Pancreas (tissue), 10 donors: ENCODE measurements around the gene RINT1. TPM values are rescaled to one million over a fixed set of nuclear protein-coding genes. Genes with fewer than 3 reads are reported as not detected.

Experiments used
- ATAC-seq, 4 donors: fragments of 200-7000 bp; cut with Tn5 transposase; one replicate each; pipeline versions ENCODE4 v1.8.0 to v1.9.1; 2020; ENCODE audit warnings: mild to moderate bottlenecking in 4 of 4, moderate library complexity in 4 of 4
- DNase-seq, 6 donors: peaks; one replicate each; pipeline ENCODE4 v3.0.0-alpha.2; 2020
- FAIRE-seq: peaks from 2 replicates; lab custom pipeline; 2012; peaks lifted over from hg19 to GRCh38; lab: Jason Lieb, UNC
- H3K27ac ChIP-seq, 4 donors: fragments of 200-600 bp; sonication (generic); 1 replicate in 3 of 4; 2 replicates in 1 of 4; pipeline versions ENCODE4 v1.5.0 to v1.8.0; 2020
- H3K27me3 ChIP-seq, 4 donors: fragments of 200-600 bp; one replicate each; pipeline ENCODE4 v1.8.0; 2021
- H3K36me3 ChIP-seq, 3 donors: fragments of 200-600 bp; sonication (generic) in 1 of 3; one replicate each; pipeline versions ENCODE4 v1.5.0 to v1.8.0; 2020 to 2021
- H3K4me1 ChIP-seq, 3 donors: fragments of 200-600 bp; one replicate each; pipeline ENCODE4 v1.8.0; 2021
- H3K4me3 ChIP-seq, 4 donors: fragments of 200-600 bp; sonication (generic) in 2 of 4; one replicate each; pipeline versions ENCODE4 v1.5.0 to v1.8.0; 2020 to 2021
- H3K9me3 ChIP-seq, 4 donors: fragments of 200-600 bp; one replicate each; pipeline ENCODE4 v1.8.0; 2021
- CTCF ChIP-seq, 4 donors: fragments of 200-600 bp; sonication (generic) in 3 of 4; IDR thresholded peaks; one replicate each; pipeline versions ENCODE4 v1.5.0 to v1.8.0; 2021; ENCODE audit warnings: antibody characterized with exemption in 4 of 4
- WGBS, 2 donors: extraction: QIAGEN DNeasy Blood & Tissue Kit; methylation state at CpG; one replicate each; pipeline ENCODE4 v1.1.7; 2013; 5-methylcytosine and 5-hydroxymethylcytosine counted together
- intact Hi-C, 3 donors: fragments of 100-400 bp; cut with DNase I; formaldehyde crosslinking; loops; one replicate each; pipeline versions ENCODE4 v1.11.1 to v1.14.2; 2022
- polyA plus RNA-seq, 2 donors: library from polyadenylated mRNA; stranded (reverse); fragments of 200-250 nt; gene quantifications; one replicate each; pipeline ENCODE4 v1.2.3, GENCODE V29; 2013
- total RNA-seq, 6 donors: library from RNA; stranded (reverse); fragmentation: NEBNext Ultra II Directional in 4 of 6; extraction: Animal tissue kit (Norgen Biotek cat#: 25700) in 4 of 6; gene quantifications; one replicate each; pipeline versions ENCODE4 v1.2.1 to v1.2.4, GENCODE V29; 2021 to 2023
- donor health status: healthy with polysubstance abuse.
- donor health status: DM: no; HTN: no; CAD: no; lungs with moderate emphysema.
- donor health status: DM: no; HTN: no; CAD: no.
- donor health status: control.
- donor health status: control.
- donor health status: Bipolar disorder and iron deficiency.
- donor health status: DM: yes; HTN: yes; CAD: no.
- donor health status: DM: no; HTN: no; CAD: no.
- donor health status: DM: no; HTN: no; CAD: no.
- donor health status: DM: yes; HTN: yes; CAD: no.

RINT1 gene
- total and polyA plus RNA-seq, 8 donors = 9.1 to 15.4 (median 13.0) TPM

- ATAC-seq (no peak), DNase-seq (no peak), FAIRE-seq (no peak)
- no peaks in the 10 kb centered on the region for H3K27me3 ChIP-seq
- H3K9me3 ChIP-seq = no peaks in the 10 kb centered on the region
- no peak overlapping the region for H3K4me3 ChIP-seq
- no peaks in the 10 kb centered on the region for H3K4me1 ChIP-seq
- whole genome bisulfite sequencing, 2 donors = 93 to 95% methylated on average over 8 of the region's 8 CpGs
- H3K27ac ChIP-seq = no peak overlapping the region
- TF ChIP-seq CTCF (IDR thresholded peaks at IDR 0.05) = no peak
- intact Hi-C loops = no loop called here
- H3K36me3 ChIP-seq = peaks cover 0 to 7% (median 0%) of the 10 kb centered on the region in 3 donors
Observed at GRCh38 chr7:105610165-105610930, 78.3 kb downstream of the RINT1 start.

GRCh38 chr7:105611856-105612775 is 80.1 kb downstream of the RINT1 start:
- Histone ChIP-seq H3K9me3 (no peaks in the 10 kb centered on the region), H3K4me1 (no peaks in the 10 kb centered on the region), H3K36me3 (peaks cover 0 to 11% (median 0%) of the 10 kb centered on the region in 3 donors), H3K4me3 (no peak overlapping the region), H3K27ac (no peak overlapping the region), H3K27me3 (no peaks in the 10 kb centered on the region)
- ATAC-seq (no peak), DNase-seq (no peak), FAIRE-seq (no peak)
- no peak for TF ChIP-seq CTCF (IDR thresholded peaks at IDR 0.05)
- WGBS, 2 donors = 85 to 87% methylated on average over 16 of the region's 16 CpGs
- intact Hi-C loops = no loop called here

- 95% methylated on average over 9 of the region's 9 CpGs for WGBS, 2 donors
- no peak for ATAC-seq
- FAIRE-seq = no peak
Observed at GRCh38 chr7:105612806-105613205, 80.8 kb downstream of the RINT1 start.

GRCh38 chr7:105613611-105614330 is 81.8 kb downstream of the RINT1 start:
- H3K27me3 ChIP-seq = no peaks in the 10 kb centered on the region
- H3K4me1 ChIP-seq = no peaks in the 10 kb centered on the region
- H3K4me3 ChIP-seq = no peak overlapping the region
- ATAC-seq = no peak
- no peak for DNase-seq
- 94 to 95% methylated on average over 32 of the region's 32 CpGs for WGBS, 2 donors
- H3K27ac ChIP-seq = no peak overlapping the region
- no peaks in the 10 kb centered on the region for H3K9me3 ChIP-seq
- no peak for FAIRE-seq
- no peak for TF ChIP-seq CTCF (IDR thresholded peaks at IDR 0.05)
- intact Hi-C loops = no loop called here
- H3K36me3 ChIP-seq = peaks cover 0 to 11% (median 0%) of the 10 kb centered on the region in 3 donors

More at GRCh38 chr7:105612806-105613205, 80.8 kb downstream of the RINT1 start:
- Histone ChIP-seq H3K4me3 (no peak overlapping the region), H3K27ac (no peak overlapping the region), H3K9me3 (no peaks in the 10 kb centered on the region), H3K4me1 (no peaks in the 10 kb centered on the region), H3K27me3 (no peaks in the 10 kb centered on the region), H3K36me3 (peaks cover 0 to 11% (median 0%) of the 10 kb centered on the region in 3 donors)
- intact Hi-C loops = no loop called here
- no peak for DNase-seq
- no peak for TF ChIP-seq CTCF (IDR thresholded peaks at IDR 0.05)
